ENCODE results near the gene ARHGEF16.

- TF ChIP-seq CTCF (IDR thresholded peaks at IDR 0.05) (no peak), EZH2 (IDR thresholded peaks at IDR 0.05) (no peak)
Observed at GRCh38 chr1:3461934-3462275, 7.4 kb downstream of the ARHGEF16 start.
